Measurements from ENCODE around the gene ATP13A2. TPM values are rescaled to one million over a fixed set of nuclear protein-coding genes. Genes with fewer than 3 reads are reported as not detected.

ATP13A2 gene
- total RNA-seq, 4 donors from 2014 or later: 42.7 to 62.0 (median 47.3) TPM

- Histone ChIP-seq H3K36me3 (peaks cover 67% of the 10 kb centered on the region), H3K9me3 (no peaks in the 10 kb centered on the region), H3K4me3 (no peak overlapping the region), H3K4me1 (peaks cover 7% of the 10 kb centered on the region), H3K27ac (no peak overlapping the region), H3K27me3 (no peaks in the 10 kb centered on the region)
- no peak for DNase-seq (ENCODE audit: low spot score in 2 of 2)
- TF ChIP-seq POLR2A (IDR thresholded peaks at IDR 0.05) (no peak), EP300 (IDR thresholded peaks at IDR 0.05) (no peak), CTCF (IDR thresholded peaks at IDR 0.05) (no peak), POLR2AphosphoS5 (IDR thresholded peaks at IDR 0.05) (no peak)
- WGBS: 88% methylated on average over 1 of the region's 4 CpGs
Measured at GRCh38 chr1:17002524-17002902, 9.2 kb downstream of the ATP13A2 start.

GRCh38 chr1:17001760-17002523 lies 9.8 kb downstream of the ATP13A2 start:
- Histone ChIP-seq H3K4me1 (peaks cover 7% of the 10 kb centered on the region), H3K4me3 (no peak overlapping the region), H3K36me3 (peaks cover 73% of the 10 kb centered on the region), H3K27ac (no peak overlapping the region), H3K9me3 (no peaks in the 10 kb centered on the region), H3K27me3 (no peaks in the 10 kb centered on the region)
- DNase-seq (ENCODE audit: low spot score in 2 of 2): no peak
- TF ChIP-seq CTCF (IDR thresholded peaks at IDR 0.05): no peak
- no peak for TF ChIP-seq POLR2AphosphoS5 (IDR thresholded peaks at IDR 0.05)
- TF ChIP-seq EP300 (IDR thresholded peaks at IDR 0.05): no peak
- no peak for TF ChIP-seq POLR2A (IDR thresholded peaks at IDR 0.05)
- 94% methylated on average over 8 of the region's 19 CpGs for WGBS

GRCh38 chr1:16999863-17000262 lies 11.9 kb downstream of the ATP13A2 start:
- Histone ChIP-seq H3K9me3 (no peaks in the 10 kb centered on the region), H3K4me1 (peaks cover 7% of the 10 kb centered on the region), H3K27me3 (no peaks in the 10 kb centered on the region), H3K36me3 (peaks cover 78% of the 10 kb centered on the region), H3K27ac (no peak overlapping the region), H3K4me3 (no peak overlapping the region)
- no peak for DNase-seq (ENCODE audit: low spot score in 2 of 2)
- TF ChIP-seq POLR2A (IDR thresholded peaks at IDR 0.05) (no peak), EP300 (IDR thresholded peaks at IDR 0.05) (no peak)
- 89% methylated on average over 6 of the region's 8 CpGs for WGBS

- WGBS: 61% methylated on average over 10 of the region's 10 CpGs
- Histone ChIP-seq H3K4me3 (no peak overlapping the region), H3K36me3 (peaks cover 72% of the 10 kb centered on the region), H3K27ac (no peak overlapping the region), H3K4me1 (no peaks in the 10 kb centered on the region), H3K9me3 (no peaks in the 10 kb centered on the region), H3K27me3 (no peaks in the 10 kb centered on the region)
- TF ChIP-seq POLR2AphosphoS5 (IDR thresholded peaks at IDR 0.05) (no peak), POLR2A (IDR thresholded peaks at IDR 0.05) (no peak), EP300 (IDR thresholded peaks at IDR 0.05) (no peak), CTCF (IDR thresholded peaks at IDR 0.05) (no peak)
- DNase-seq (ENCODE audit: low spot score in 2 of 2): no peak
Measured at GRCh38 chr1:16998589-16998988, 13.1 kb downstream of the ATP13A2 start.

- Histone ChIP-seq H3K27me3 (no peaks in the 10 kb centered on the region), H3K9me3 (no peaks in the 10 kb centered on the region), H3K4me1 (no peaks in the 10 kb centered on the region), H3K36me3 (peaks cover 65% of the 10 kb centered on the region), H3K27ac (no peak overlapping the region), H3K4me3 (no peak overlapping the region)
- no peak for DNase-seq (ENCODE audit: low spot score in 2 of 2)
- 85% methylated on average over 4 of the region's 14 CpGs for WGBS
- TF ChIP-seq CTCF (IDR thresholded peaks at IDR 0.05) (no peak), POLR2A (IDR thresholded peaks at IDR 0.05) (no peak), POLR2AphosphoS5 (IDR thresholded peaks at IDR 0.05) (no peak), EP300 (IDR thresholded peaks at IDR 0.05) (no peak)
Measured at GRCh38 chr1:16996845-16997244, 14.9 kb downstream of the ATP13A2 start.
